WTC11 (cell line): ENCODE results near the gene CCNB3. TPM values are rescaled to one million over a fixed set of nuclear protein-coding genes. Genes with fewer than 3 reads are reported as not detected.

ENCODE experiments used
- ATAC-seq: fragments of 200-7000 bp; cut with Tn5 transposase; 2 replicates; pipeline ENCODE4 v1.10.0; 2021; ENCODE audit warnings: mild to moderate bottlenecking, moderate library complexity
- CTCF ChIA-PET: fragments of 300-600 bp; sonication (Branson Sonifier 250); formaldehyde crosslinking; loops from one replicate; lab custom pipeline; 2021; ENCODE audit warnings: antibody characterized with exemption; lab: Charles Lee
- POLR2A ChIA-PET: fragments of 350-600 bp; sonication (Branson Sonifier 250); formaldehyde crosslinking; loops from one replicate; lab custom pipeline; 2021; ENCODE audit warnings: antibody characterized with exemption; lab: Charles Lee
- DNase-seq: peaks from one replicate; pipeline ENCODE4 v3.0.0; 2021; ENCODE audit warnings: low spot score
- H3K27ac Mint-ChIP-seq: 2 replicates; pipeline ENCODE4 v1.8.0; 2021; ENCODE audit warnings: mixed read lengths
- H3K27me3 Mint-ChIP-seq: 2 replicates; pipeline ENCODE4 v1.8.0; 2021; ENCODE audit warnings: low read depth, mild to moderate bottlenecking, moderate library complexity, mixed read lengths
- H3K36me3 Mint-ChIP-seq: 2 replicates; pipeline ENCODE4 v1.8.0; 2021; ENCODE audit warnings: mixed read lengths
- H3K4me1 Mint-ChIP-seq: 2 replicates; pipeline ENCODE4 v1.8.0; 2022; ENCODE audit warnings: mixed read lengths
- H3K4me3 Mint-ChIP-seq: 2 replicates; pipeline ENCODE4 v1.8.0; 2021; ENCODE audit warnings: mild to moderate bottlenecking, moderate library complexity, mixed read lengths
- H3K9me3 Mint-ChIP-seq: 2 replicates; pipeline ENCODE4 v1.8.0; 2021; ENCODE audit warnings: mixed read lengths
- EMX1 ChIP-seq: fragments of 250-450 bp; sonication (Bioruptor Pico); IDR thresholded peaks from 2 replicates; pipeline ENCODE4 v1.8.0; 2021; ENCODE audit warnings: mild to moderate bottlenecking
- ERG ChIP-seq: fragments of 250-450 bp; sonication (Bioruptor Pico); IDR thresholded peaks from 2 replicates; pipeline ENCODE4 v1.8.0; 2021; ENCODE audit warnings: mild to moderate bottlenecking
- FOXP1 ChIP-seq: sonication (generic); formaldehyde crosslinking; IDR thresholded peaks from 2 replicates; pipeline ENCODE4 v1.8.0; 2022; ENCODE audit warnings: missing genetic modification reagents, mild to moderate bottlenecking, moderate library complexity, borderline replicate concordance
- GABPB1 ChIP-seq: sonication (generic); formaldehyde crosslinking; IDR thresholded peaks from 2 replicates; pipeline ENCODE4 v1.8.1; 2023; ENCODE audit warnings: mild to moderate bottlenecking, missing genetic modification reagents
- JUN ChIP-seq: sonication (generic); formaldehyde crosslinking; IDR thresholded peaks from 2 replicates; pipeline ENCODE4 v1.8.0; 2023; ENCODE audit warnings: mild to moderate bottlenecking, missing genetic modification reagents
- NR1H2 ChIP-seq: sonication (generic); formaldehyde crosslinking; IDR thresholded peaks from 2 replicates; pipeline ENCODE4 v1.9.0; 2021; ENCODE audit warnings: mild to moderate bottlenecking, moderate library complexity, missing genetic modification reagents
- NR2C2 ChIP-seq: sonication (generic); formaldehyde crosslinking; IDR thresholded peaks from 2 replicates; pipeline ENCODE4 v1.8.0; 2022; ENCODE audit warnings: mild to moderate bottlenecking, missing genetic modification reagents
- NR3C1 ChIP-seq: sonication (generic); formaldehyde crosslinking; conservative IDR thresholded peaks from 2 replicates; pipeline ENCODE4 v1.8.1; 2023; ENCODE audit warnings: low read depth, mild to moderate bottlenecking, missing genetic modification reagents
- OVOL2 ChIP-seq: fragments of 250-450 bp; sonication (Bioruptor Pico); IDR thresholded peaks from 2 replicates; pipeline ENCODE4 v1.9.0; 2021; ENCODE audit warnings: mild to moderate bottlenecking, borderline replicate concordance
- SOX15 ChIP-seq: fragments of 250-450 bp; sonication (Bioruptor Pico); IDR thresholded peaks from 2 replicates; pipeline ENCODE4 v1.9.0; 2021; ENCODE audit warnings: mild to moderate bottlenecking
- TEAD4 ChIP-seq: sonication (generic); formaldehyde crosslinking; IDR thresholded peaks from 2 replicates; pipeline ENCODE4 v1.8.0; 2022; ENCODE audit warnings: mild to moderate bottlenecking, missing genetic modification reagents
- ZMAT4 ChIP-seq: fragments of 250-450 bp; sonication (Bioruptor Pico); IDR thresholded peaks from 2 replicates; pipeline ENCODE4 v1.9.0; 2021; ENCODE audit warnings: mild to moderate bottlenecking
- ZNF138 ChIP-seq: sonication (generic); formaldehyde crosslinking; conservative IDR thresholded peaks from 2 replicates; pipeline ENCODE4 v1.8.1; 2022; ENCODE audit warnings: mild to moderate bottlenecking, moderate library complexity, missing genetic modification reagents
- ZNF219 ChIP-seq: sonication (generic); formaldehyde crosslinking; IDR thresholded peaks from 2 replicates; pipeline ENCODE4 v1.8.0; 2023; ENCODE audit warnings: missing genetic modification reagents, mild to moderate bottlenecking, borderline replicate concordance
- ZNF317 ChIP-seq: sonication (generic); formaldehyde crosslinking; IDR thresholded peaks from 2 replicates; pipeline ENCODE4 v1.8.1; 2023; ENCODE audit warnings: low read depth, mild to moderate bottlenecking, moderate library complexity, missing genetic modification reagents, borderline replicate concordance
- total RNA-seq: library from RNA; stranded (reverse); gene quantifications from 3 replicates; pipeline ENCODE4 v1.2.3, GENCODE V29; 2021
- TF ChIP-seq, protein P1 (sequence below): sonication (generic); formaldehyde crosslinking; conservative IDR thresholded peaks from 2 replicates; pipeline ENCODE4 v1.8.1; 2022; ENCODE audit warnings: mild to moderate bottlenecking, missing genetic modification reagents
- TF ChIP-seq, protein P2 (sequence below): sonication (generic); formaldehyde crosslinking; IDR thresholded peaks from 2 replicates; pipeline ENCODE4 v1.8.1; 2023; ENCODE audit warnings: mild to moderate bottlenecking, moderate library complexity, missing genetic modification reagents
- TF ChIP-seq, protein P3 (sequence below): sonication (generic); formaldehyde crosslinking; IDR thresholded peaks from 2 replicates; pipeline ENCODE4 v1.8.1; 2023; ENCODE audit warnings: mild to moderate bottlenecking, missing genetic modification reagents

The CCNB3 gene
- total RNA-seq, 1 experiment from 2014 or later = 0.13 TPM

GRCh38 chrX:50343917-50344316 lies 139.4 kb downstream of the CCNB3 start (continued):
- TF ChIP-seq GABPB1 = no peak
- no peak for TF ChIP-seq ERG (CRISPR knock-in tag)
- TF ChIP-seq NR1H2 = no peak
- no peak for TF ChIP-seq SOX15

GRCh38 chrX:50372966-50373365 lies 168.4 kb downstream of the CCNB3 start:
- H3K27me3 Mint-ChIP-seq = no peaks in the 10 kb centered on the region
- H3K4me3 Mint-ChIP-seq = no peak overlapping the region
- no peak for ATAC-seq
- H3K9me3 Mint-ChIP-seq = no peaks in the 10 kb centered on the region
- H3K36me3 Mint-ChIP-seq = 0 out of 2 replicates have a peak, but pooled peaks cover 3% of the 10 kb centered on the region
- no peak for DNase-seq
- H3K4me1 Mint-ChIP-seq = no peaks in the 10 kb centered on the region
- CTCF ChIA-PET = interaction anchor here (0.6 kb wide), 1 partner anchor 1165 kb away, joined by 5 read pairs; no protein-coding TSS in a partner anchor
- POLR2A ChIA-PET = no interaction called here
- H3K27ac Mint-ChIP-seq = no peak overlapping the region
- TF ChIP-seq EMX1 (CRISPR knock-in tag) (no peak), OVOL2 (CRISPR knock-in tag) (no peak), GABPB1 (no peak), ZNF317 (CRISPR knock-in tag) (no peak), TEAD4 (CRISPR knock-in tag) (no peak)
- TF ChIP-seq, protein P1, sequence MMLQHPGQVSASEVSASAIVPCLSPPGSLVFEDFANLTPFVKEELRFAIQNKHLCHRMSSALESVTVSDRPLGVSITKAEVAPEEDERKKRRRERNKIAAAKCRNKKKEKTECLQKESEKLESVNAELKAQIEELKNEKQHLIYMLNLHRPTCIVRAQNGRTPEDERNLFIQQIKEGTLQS = no peak

DNA sequence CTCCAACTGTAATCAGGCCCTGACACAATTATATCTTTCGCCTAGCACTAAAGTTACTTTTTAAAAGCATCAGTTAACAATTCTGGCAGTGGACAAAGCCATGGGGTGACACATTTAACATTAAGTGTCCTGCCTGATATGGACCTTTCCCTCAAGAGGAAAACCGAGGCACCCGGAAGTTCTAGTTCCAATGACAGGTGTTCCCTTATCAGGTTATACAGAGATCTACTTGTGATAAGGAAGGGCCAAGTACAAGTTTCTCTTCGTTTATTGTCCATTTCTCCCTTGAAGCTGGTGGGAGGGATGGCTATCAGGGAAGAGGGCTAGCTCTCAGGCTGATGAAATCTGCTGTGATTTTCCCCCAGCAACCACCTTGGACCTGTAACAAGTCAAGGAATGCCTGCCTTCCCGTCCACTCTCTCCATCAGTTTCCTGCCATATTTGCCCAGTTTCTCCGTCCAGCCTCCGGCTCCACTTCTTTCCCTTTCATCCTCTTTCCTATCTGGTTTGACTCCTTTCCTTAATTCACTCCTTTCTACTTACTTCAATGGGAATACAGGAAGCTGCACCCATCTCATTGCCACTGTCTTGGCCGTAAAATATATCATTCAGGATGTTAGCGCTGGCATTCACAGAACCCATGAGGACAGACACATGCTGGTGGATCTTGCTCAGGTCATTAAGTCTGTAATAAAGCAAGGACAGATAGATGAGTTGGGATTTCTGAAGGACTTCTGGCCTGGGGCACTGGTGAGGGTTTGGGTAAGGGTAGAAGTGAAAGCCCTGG lies 171.1 kb downstream of the CCNB3 start:
- DNase-seq (no peak), ATAC-seq (no peak)
- ChIA-PET CTCF (no interaction called here), POLR2A (no interaction called here)
- Mint-ChIP-seq H3K9me3 (no peaks in the 10 kb centered on the region), H3K4me1 (no peaks in the 10 kb centered on the region), H3K4me3 (no peak overlapping the region), H3K36me3 (peaks cover 7% of the 10 kb centered on the region; the same call in 1 of the 2 replicates), H3K27ac (no peak overlapping the region), H3K27me3 (no peaks in the 10 kb centered on the region)
- TF ChIP-seq JUN (no peak), ZNF138 (no peak), NR2C2 (no peak), FOXP1 (CRISPR knock-in tag) (no peak), NR3C1 (no peak), ZNF219 (CRISPR knock-in tag) (no peak), ZMAT4 (no peak)
- TF ChIP-seq, protein P2, sequence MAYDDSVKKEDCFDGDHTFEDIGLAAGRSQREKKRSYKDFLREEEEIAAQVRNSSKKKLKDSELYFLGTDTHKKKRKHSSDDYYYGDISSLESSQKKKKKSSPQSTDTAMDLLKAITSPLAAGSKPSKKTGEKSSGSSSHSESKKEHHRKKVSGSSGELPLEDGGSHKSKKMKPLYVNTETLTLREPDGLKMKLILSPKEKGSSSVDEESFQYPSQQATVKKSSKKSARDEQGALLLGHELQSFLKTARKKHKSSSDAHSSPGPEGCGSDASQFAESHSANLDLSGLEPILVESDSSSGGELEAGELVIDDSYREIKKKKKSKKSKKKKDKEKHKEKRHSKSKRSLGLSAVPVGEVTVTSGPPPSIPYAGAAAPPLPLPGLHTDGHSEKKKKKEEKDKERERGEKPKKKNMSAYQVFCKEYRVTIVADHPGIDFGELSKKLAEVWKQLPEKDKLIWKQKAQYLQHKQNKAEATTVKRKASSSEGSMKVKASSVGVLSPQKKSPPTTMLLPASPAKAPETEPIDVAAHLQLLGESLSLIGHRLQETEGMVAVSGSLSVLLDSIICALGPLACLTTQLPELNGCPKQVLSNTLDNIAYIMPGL = no peak
- TF ChIP-seq, protein P3, sequence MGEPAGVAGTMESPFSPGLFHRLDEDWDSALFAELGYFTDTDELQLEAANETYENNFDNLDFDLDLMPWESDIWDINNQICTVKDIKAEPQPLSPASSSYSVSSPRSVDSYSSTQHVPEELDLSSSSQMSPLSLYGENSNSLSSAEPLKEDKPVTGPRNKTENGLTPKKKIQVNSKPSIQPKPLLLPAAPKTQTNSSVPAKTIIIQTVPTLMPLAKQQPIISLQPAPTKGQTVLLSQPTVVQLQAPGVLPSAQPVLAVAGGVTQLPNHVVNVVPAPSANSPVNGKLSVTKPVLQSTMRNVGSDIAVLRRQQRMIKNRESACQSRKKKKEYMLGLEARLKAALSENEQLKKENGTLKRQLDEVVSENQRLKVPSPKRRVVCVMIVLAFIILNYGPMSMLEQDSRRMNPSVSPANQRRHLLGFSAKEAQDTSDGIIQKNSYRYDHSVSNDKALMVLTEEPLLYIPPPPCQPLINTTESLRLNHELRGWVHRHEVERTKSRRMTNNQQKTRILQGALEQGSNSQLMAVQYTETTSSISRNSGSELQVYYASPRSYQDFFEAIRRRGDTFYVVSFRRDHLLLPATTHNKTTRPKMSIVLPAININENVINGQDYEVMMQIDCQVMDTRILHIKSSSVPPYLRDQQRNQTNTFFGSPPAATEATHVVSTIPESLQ (CRISPR knock-in tag) = no peak
